Suprapubic skin (tissue), 4 donors: ENCODE measurements around the gene EFNA2. TPM values are rescaled to one million over a fixed set of nuclear protein-coding genes. Genes with fewer than 3 reads are reported as not detected.

ENCODE experiments used
- DNase-seq, 2 donors: peaks; one replicate each; pipeline ENCODE4 v3.0.0-alpha.2; 2019; ENCODE audit warnings: low spot score in 2 of 2
- H3K27ac ChIP-seq: fragments of 200-600 bp; sonication (generic); one replicate; pipeline ENCODE4 v1.5.1; 2019
- H3K27me3 ChIP-seq: fragments of 200-600 bp; sonication (generic); one replicate; pipeline ENCODE4 v1.5.1; 2019
- H3K36me3 ChIP-seq: fragments of 200-600 bp; sonication (generic); one replicate; pipeline ENCODE4 v1.5.1; 2019
- H3K4me1 ChIP-seq: fragments of 200-600 bp; sonication (generic); one replicate; pipeline ENCODE4 v1.5.1; 2019
- H3K4me3 ChIP-seq: fragments of 200-600 bp; sonication (generic); one replicate; pipeline ENCODE4 v1.5.1; 2019; ENCODE audit warnings: mild to moderate bottlenecking
- H3K9me3 ChIP-seq: fragments of 200-600 bp; sonication (generic); one replicate; pipeline ENCODE4 v1.5.1; 2019
- EP300 ChIP-seq: sonication (generic); formaldehyde crosslinking; IDR thresholded peaks from one replicate; pipeline ENCODE4 v1.6.1; 2017; ENCODE audit warnings: antibody characterized with exemption
- POLR2A ChIP-seq, 2 donors: fragments of 450-650 bp; IDR thresholded peaks; one replicate each; pipeline ENCODE4 v1.6.1; 2017; ENCODE audit warnings: antibody characterized with exemption in 2 of 2, mild to moderate bottlenecking in 2 of 2, moderate library complexity in 2 of 2
- POLR2AphosphoS5 ChIP-seq, 3 donors: sonication (generic); formaldehyde crosslinking; IDR thresholded peaks; one replicate each; pipeline ENCODE4 v1.6.1; 2017; ENCODE audit warnings: antibody characterized with exemption in 3 of 3
- WGBS: methylation state at CpG from one replicate; pipeline ENCODE4 v1.1.5; 2018; 5-methylcytosine and 5-hydroxymethylcytosine counted together
- total RNA-seq, 4 donors: library from RNA; depleted of rRNA; stranded (reverse); fragments of >200 nt; gene quantifications; one replicate each; pipeline ENCODE4 v1.1.0, GENCODE V29; 2016
- TF ChIP-seq, protein P1 (sequence below), 2 donors: fragments of 200-600 bp in 1 of 2; fragments of 450-650 bp in 1 of 2; sonication (generic) in 1 of 2; IDR thresholded peaks; one replicate each; pipeline ENCODE4 v1.5.1; 2016 to 2019; ENCODE audit warnings: antibody characterized with exemption in 2 of 2, mild to moderate bottlenecking in 1 of 2, moderate library complexity in 1 of 2

Gene EFNA2
- total RNA-seq, 4 donors from 2014 or later, result not detected

DNA sequence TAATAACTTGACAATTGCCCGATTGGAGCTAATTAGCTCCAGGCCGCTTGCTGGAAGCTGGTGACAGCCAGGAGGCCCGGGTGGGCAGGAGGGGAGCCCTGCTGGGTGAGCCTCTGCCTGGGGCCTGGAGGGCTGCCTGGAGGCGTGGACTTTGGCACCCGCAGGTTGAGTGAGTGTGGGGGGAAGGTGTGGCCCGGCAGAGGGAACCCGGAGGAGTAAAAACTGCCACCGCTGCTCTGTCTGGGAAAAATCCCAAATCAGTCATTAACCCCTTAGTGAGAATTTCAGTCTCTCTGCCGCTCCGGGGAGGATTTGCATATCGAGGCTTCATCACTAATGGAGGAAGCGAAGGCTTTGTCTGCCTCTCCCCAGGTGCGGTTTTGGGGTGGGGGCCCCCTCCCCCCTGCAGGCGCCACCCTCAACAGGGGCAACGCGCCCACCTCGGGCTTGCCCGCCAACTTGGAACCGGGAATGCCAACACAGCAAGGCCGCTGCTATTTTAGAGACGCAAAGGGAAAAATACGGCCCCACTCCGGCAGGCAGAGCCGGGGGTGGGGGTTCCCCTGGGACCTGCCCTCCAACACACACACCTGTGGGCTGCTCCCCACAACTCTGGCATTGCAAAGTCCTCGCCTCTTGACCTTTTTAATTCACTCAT, 6.2 kb downstream of the EFNA2 start:
- Histone ChIP-seq H3K36me3 (no peaks in the 10 kb centered on the region), H3K27ac (no peak overlapping the region), H3K9me3 (no peaks in the 10 kb centered on the region), H3K4me3 (no peak overlapping the region), H3K4me1 (peaks cover 11% of the 10 kb centered on the region), H3K27me3 (peaks cover 98% of the 10 kb centered on the region)
- 51% methylated on average over 14 of the region's 25 CpGs for WGBS
- TF ChIP-seq, protein P1, sequence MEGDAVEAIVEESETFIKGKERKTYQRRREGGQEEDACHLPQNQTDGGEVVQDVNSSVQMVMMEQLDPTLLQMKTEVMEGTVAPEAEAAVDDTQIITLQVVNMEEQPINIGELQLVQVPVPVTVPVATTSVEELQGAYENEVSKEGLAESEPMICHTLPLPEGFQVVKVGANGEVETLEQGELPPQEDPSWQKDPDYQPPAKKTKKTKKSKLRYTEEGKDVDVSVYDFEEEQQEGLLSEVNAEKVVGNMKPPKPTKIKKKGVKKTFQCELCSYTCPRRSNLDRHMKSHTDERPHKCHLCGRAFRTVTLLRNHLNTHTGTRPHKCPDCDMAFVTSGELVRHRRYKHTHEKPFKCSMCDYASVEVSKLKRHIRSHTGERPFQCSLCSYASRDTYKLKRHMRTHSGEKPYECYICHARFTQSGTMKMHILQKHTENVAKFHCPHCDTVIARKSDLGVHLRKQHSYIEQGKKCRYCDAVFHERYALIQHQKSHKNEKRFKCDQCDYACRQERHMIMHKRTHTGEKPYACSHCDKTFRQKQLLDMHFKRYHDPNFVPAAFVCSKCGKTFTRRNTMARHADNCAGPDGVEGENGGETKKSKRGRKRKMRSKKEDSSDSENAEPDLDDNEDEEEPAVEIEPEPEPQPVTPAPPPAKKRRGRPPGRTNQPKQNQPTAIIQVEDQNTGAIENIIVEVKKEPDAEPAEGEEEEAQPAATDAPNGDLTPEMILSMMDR (IDR thresholded peaks at IDR 0.05), result no peak
- TF ChIP-seq EP300 (no peak), POLR2A (IDR thresholded peaks at IDR 0.05) (no peak), POLR2AphosphoS5 (IDR thresholded peaks at IDR 0.05) (no peak)
- no peak for DNase-seq

DNA sequence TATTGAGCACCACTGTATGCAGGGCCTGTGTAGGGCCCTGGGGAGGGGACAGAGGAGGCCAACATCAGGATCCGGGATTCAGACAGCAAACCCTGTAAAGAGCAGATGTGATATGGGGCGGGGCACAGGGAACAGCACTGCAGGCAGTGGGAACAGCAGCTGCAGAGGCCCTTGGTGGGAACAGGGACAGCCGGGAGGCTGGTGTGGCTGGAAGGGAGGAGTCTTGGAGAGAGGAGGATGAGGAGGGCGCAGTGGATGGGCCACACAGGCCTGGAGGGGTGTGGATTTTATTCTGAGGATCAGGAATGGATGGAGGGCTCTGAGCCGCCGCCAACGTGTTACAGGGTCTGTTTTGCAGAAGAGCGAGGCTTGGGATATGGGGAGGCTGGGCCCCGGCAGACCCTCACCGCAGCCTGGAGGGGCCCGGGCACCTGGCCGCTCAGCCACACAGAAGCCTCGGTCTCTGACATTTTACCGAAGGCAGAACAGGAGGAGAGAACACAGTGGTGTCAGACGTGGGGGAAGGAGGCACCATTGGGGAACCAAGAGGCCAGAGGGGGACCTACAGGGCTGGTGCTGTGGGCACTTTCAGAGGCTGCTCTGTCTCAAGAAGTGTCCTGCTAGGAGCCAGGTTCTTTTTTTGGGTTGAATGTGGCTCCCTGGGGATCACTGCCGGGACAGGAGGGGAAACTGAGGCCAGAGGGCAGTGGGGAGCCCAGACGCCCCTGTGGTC, 6.9 kb downstream of the EFNA2 start:
- no peak for DNase-seq
- peaks cover 11% of the 10 kb centered on the region for H3K4me1 ChIP-seq
- no peaks in the 10 kb centered on the region for H3K36me3 ChIP-seq
- peaks cover 92% of the 10 kb centered on the region for H3K27me3 ChIP-seq
- TF ChIP-seq EP300 (no peak), POLR2AphosphoS5 (IDR thresholded peaks at IDR 0.05) (no peak), POLR2A (IDR thresholded peaks at IDR 0.05) (no peak)
- TF ChIP-seq, protein P1 (IDR thresholded peaks at IDR 0.05), result no peak
- no peak overlapping the region for H3K4me3 ChIP-seq
- no peaks in the 10 kb centered on the region for H3K9me3 ChIP-seq
- no peak overlapping the region for H3K27ac ChIP-seq
- WGBS, result 80% methylated on average over 16 of the region's 17 CpGs

DNA sequence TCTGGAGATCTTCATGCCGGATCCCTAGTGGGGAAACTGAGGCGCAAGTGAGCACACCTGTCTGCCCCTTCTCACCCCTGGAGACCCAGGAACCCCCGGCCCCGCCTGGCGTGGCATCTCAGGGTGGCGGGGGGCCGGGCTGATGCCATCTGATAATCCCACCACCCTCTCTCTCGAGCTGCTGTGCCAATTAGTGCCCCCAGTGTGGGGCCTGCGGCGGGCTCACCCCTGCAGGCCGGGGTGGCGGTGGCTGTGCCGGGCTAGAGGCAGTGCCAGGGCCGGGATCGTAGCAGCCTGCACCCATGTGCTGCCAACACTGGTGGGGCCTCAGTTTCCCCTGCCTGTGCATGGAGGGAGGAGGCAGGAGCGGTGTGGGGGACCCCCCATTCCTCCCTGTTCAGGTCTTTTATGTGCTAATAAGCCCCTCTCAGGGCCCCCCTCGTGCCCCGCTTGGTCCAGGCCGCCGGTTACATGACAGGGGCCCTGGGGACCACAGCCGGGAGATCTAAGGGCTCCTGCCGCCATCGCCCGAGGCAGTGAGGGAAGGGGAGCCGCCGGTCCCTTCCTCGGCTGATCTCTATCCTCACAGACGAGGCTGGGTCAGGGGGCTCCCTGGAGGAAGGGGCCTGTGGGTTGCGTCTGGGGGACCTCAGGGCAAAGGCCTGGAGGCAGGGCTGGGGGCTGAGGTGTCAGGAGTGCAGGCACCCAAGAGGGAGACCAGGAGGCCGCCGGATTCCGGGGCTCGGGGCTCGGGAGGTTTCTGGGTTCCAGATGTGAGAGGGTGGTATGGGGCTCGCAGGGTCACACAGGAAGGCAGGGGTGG, 8.3 kb downstream of the EFNA2 start:
- H3K4me1 ChIP-seq, result peaks cover 11% of the 10 kb centered on the region
- WGBS, result 44% methylated on average over 13 of the region's 35 CpGs
- H3K27ac ChIP-seq, result no peak overlapping the region
- peaks cover 78% of the 10 kb centered on the region for H3K27me3 ChIP-seq
- H3K4me3 ChIP-seq, result no peak overlapping the region
- TF ChIP-seq, protein P1 (IDR thresholded peaks at IDR 0.05), result no peak
- TF ChIP-seq POLR2A (IDR thresholded peaks at IDR 0.05) (no peak), EP300 (no peak), POLR2AphosphoS5 (IDR thresholded peaks at IDR 0.05) (no peak)
- no peak for DNase-seq
- no peaks in the 10 kb centered on the region for H3K9me3 ChIP-seq
- H3K36me3 ChIP-seq, result no peaks in the 10 kb centered on the region

DNA sequence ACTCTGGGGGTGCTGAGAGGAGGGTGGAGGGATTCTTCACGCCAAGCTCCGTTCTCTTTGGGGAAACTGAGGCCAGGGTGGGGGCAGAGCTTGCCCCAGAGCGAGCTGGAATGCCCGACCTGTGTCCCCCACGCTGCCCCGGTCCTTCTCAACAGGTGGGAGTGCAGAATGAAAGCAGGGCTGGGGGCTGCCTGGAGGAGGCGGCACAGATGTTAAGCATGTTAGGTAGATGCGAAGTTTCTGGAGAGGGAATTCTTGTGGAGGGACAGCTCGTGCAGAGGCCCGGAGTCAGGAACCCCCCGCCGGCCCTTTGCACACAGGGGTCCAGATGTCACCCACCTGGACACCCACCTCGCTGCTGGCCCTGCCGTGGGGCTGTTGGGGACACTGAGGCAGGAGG, 9.0 kb downstream of the EFNA2 start:
- Histone ChIP-seq H3K9me3 (no peaks in the 10 kb centered on the region), H3K4me3 (no peak overlapping the region), H3K36me3 (no peaks in the 10 kb centered on the region), H3K4me1 (peaks cover 11% of the 10 kb centered on the region), H3K27me3 (peaks cover 72% of the 10 kb centered on the region), H3K27ac (no peak overlapping the region)
- WGBS, result 71% methylated on average over 14 of the region's 14 CpGs
- TF ChIP-seq, protein P1 (IDR thresholded peaks at IDR 0.05), result no peak
- no peak for TF ChIP-seq POLR2AphosphoS5 (IDR thresholded peaks at IDR 0.05)
- no peak for TF ChIP-seq EP300
- no peak for TF ChIP-seq POLR2A (IDR thresholded peaks at IDR 0.05)
- DNase-seq, result peak in 1 of 2 donors; percentile 52
